ENCODE measurements around the gene CNTN1. TPM values are rescaled to one million over a fixed set of nuclear protein-coding genes. Genes with fewer than 3 reads are reported as not detected.
A peak's percentile ranks its signal among the peaks of the same experiment; 100 is the strongest.

Gene CNTN1
- total RNA-seq, 1 experiment from 2014 or later = 6.5 TPM

DNA sequence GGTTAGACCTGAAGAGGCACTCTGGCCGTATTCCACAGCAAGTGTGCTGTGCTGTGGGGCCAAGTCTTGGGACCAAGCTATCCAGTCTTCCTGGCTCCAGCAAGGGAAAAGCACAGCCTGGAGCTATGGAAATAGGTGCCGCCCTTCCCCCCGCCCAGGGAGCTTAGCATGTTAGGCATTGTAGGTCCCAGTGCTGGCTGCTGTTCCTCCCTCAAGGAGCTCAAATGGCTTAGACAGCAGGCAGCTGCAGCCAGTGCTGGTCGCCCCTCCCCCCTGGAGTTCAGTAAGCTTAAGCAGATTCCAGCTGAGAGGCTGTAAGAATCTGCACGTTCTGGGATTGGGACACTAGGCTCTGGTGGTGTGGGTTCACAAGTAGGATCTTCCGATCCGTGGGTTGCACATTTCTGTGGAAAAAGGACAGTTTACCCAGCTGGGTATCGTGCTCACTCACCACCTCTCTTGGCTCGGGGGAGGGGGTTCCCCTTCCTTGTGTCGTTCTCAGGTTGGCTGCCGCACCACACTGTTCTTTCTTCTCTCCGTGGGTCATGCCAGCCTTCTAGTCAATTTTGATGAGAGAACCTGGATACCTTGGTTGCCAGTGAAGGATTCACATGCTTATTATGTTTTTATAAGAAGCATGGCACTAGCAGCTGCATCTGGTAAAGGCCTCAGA, 127.3 kb downstream of the CNTN1 start:
- Histone ChIP-seq H3K4me2 (ENCODE audit: insufficient read depth, insufficient read length, low read length) (peak overlapping the region; percentile 14), H3K9ac (ENCODE audit: extremely low read depth, insufficient read length, low read length) (no peak overlapping the region), H3K23ac (ENCODE audit: insufficient read length, low read depth, low read length) (no peak overlapping the region), H4K20me1 (ENCODE audit: control insufficient read depth, insufficient read depth, insufficient read length) (no peaks in the 10 kb centered on the region), H3K23me2 (ENCODE audit: insufficient read length, low read depth, low read length, poor library complexity, severe bottlenecking) (no peaks in the 10 kb centered on the region), H4K8ac (replicated peaks; ENCODE audit: insufficient read length, low read depth, low read length) (no peak overlapping the region), H2BK120ac (ENCODE audit: low read depth, low read length, poor library complexity, severe bottlenecking) (no peak overlapping the region), H3K9me3 (ENCODE audit: control insufficient read depth, low read depth, low read length) (no peaks in the 10 kb centered on the region), H3K56ac (ENCODE audit: insufficient read length, low read depth, low read length) (no peak overlapping the region), H2BK5ac (ENCODE audit: insufficient read length, low read length) (no peak overlapping the region), H2BK12ac (ENCODE audit: insufficient read length, low read depth, low read length) (no peak overlapping the region), H2BK15ac (ENCODE audit: low read depth, low read length) (no peak overlapping the region), H3K27ac (ENCODE audit: insufficient read length, low read depth, low read length) (no peak overlapping the region), H2AFZ (ENCODE audit: low read length) (no peak overlapping the region), H2AK5ac (ENCODE audit: insufficient read length, low read length) (no peak overlapping the region), H3K27me3 (ENCODE audit: insufficient read depth, low read length) (no peaks in the 10 kb centered on the region), H3K4ac (ENCODE audit: low read depth, low read length) (no peak overlapping the region), H3K14ac (ENCODE audit: insufficient read depth, low read length) (peak overlapping the region; percentile 14; the same call in 1 of the 2 replicates), H3K79me2 (ENCODE audit: insufficient read depth, low read length) (no peaks in the 10 kb centered on the region), H3K79me1 (ENCODE audit: insufficient read depth, low read depth, low read length, poor library complexity, severe bottlenecking) (no peaks in the 10 kb centered on the region), H3T11ph (ENCODE audit: low read length) (no peak overlapping the region), H2BK20ac (ENCODE audit: low read depth, low read length, poor library complexity, severe bottlenecking) (no peak overlapping the region), H3K4me1 (ENCODE audit: insufficient read depth, low read length) (no peaks in the 10 kb centered on the region; the same call in 1 of the 2 replicates), H4K91ac (ENCODE audit: insufficient read length, low read depth, low read length) (no peak overlapping the region), H3K18ac (ENCODE audit: insufficient read length, low read depth, low read length) (no peak overlapping the region), H4K5ac (ENCODE audit: insufficient read length, low read depth, low read length) (no peak overlapping the region)
- TF ChIP-seq, protein P1, sequence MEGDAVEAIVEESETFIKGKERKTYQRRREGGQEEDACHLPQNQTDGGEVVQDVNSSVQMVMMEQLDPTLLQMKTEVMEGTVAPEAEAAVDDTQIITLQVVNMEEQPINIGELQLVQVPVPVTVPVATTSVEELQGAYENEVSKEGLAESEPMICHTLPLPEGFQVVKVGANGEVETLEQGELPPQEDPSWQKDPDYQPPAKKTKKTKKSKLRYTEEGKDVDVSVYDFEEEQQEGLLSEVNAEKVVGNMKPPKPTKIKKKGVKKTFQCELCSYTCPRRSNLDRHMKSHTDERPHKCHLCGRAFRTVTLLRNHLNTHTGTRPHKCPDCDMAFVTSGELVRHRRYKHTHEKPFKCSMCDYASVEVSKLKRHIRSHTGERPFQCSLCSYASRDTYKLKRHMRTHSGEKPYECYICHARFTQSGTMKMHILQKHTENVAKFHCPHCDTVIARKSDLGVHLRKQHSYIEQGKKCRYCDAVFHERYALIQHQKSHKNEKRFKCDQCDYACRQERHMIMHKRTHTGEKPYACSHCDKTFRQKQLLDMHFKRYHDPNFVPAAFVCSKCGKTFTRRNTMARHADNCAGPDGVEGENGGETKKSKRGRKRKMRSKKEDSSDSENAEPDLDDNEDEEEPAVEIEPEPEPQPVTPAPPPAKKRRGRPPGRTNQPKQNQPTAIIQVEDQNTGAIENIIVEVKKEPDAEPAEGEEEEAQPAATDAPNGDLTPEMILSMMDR (conservative IDR thresholded peaks at IDR 0.05) = no peak
- peaks cover 18 to 25% of the 10 kb centered on the region in 2 experiments for H3K9me3 Mint-ChIP-seq
- peaks cover 6% of the 10 kb centered on the region for H3K27me3 Mint-ChIP-seq (ENCODE audit: low read depth)
- no CpG with 5 or more reads among the region's 12 CpGs for WGBS (ENCODE audit: extremely low coverage, insufficient read length, low lambda C conversion rate)
- H3K36me3 Mint-ChIP-seq (ENCODE audit: insufficient read depth in 1 of 3, low read depth in 3 of 3) = peaks cover 0 to 32% (median 11%) of the 10 kb centered on the region in 3 experiments; a peak in 6 of 7 replicates
- DNase-seq = peak; percentile 90
- peak overlapping the region in 1 of 2 experiments; percentile 37; a peak in 1 of 5 replicates for H3K4me3 Mint-ChIP-seq
- H3K4me1 Mint-ChIP-seq = peaks cover 31 to 34% of the 10 kb centered on the region in 2 experiments
- peak overlapping the region in 2 of 3 experiments; percentile 60 to 95; a peak in 4 of 7 replicates for H3K27ac Mint-ChIP-seq

All from H9 (cell line).